Ovary (tissue), 9 donors: Measurements from ENCODE around the gene FAM184A. TPM values are rescaled to one million over a fixed set of nuclear protein-coding genes. Genes with fewer than 3 reads are reported as not detected.

Experiments used
- DNase-seq, 5 donors: peaks; one replicate each; pipeline ENCODE4 v3.0.0-alpha.2; 2019 to 2020
- H3K27ac ChIP-seq, 2 donors: fragments of 200-600 bp; one replicate each; pipeline versions ENCODE4 v1.5.1 to v1.8.0; 2019 to 2022
- H3K27me3 ChIP-seq: fragments of 200-600 bp; one replicate; pipeline ENCODE4 v1.8.0; 2022
- H3K36me3 ChIP-seq: fragments of 200-600 bp; sonication (generic); one replicate; pipeline ENCODE4 v1.5.1; 2019
- H3K4me1 ChIP-seq: one replicate; pipeline ENCODE4 v1.8.1; 2013; ENCODE audit warnings: mild to moderate bottlenecking, moderate library complexity; ENCODE audit not compliant: insufficient read depth
- H3K4me3 ChIP-seq: fragments of 200-600 bp; sonication (generic); one replicate; pipeline ENCODE4 v1.5.1; 2017
- H3K9me3 ChIP-seq, 2 donors: fragments of 200-600 bp in 1 of 2; sonication (generic) in 1 of 2; one replicate each; pipeline versions ENCODE4 v1.5.1 to v1.8.1; 2013 to 2019; ENCODE audit warnings: mild to moderate bottlenecking in 1 of 2, moderate library complexity in 1 of 2
- CTCF ChIP-seq, 3 donors: fragments of 450-650 bp in 2 of 3; fragments of 200-600 bp in 1 of 3; IDR thresholded peaks; one replicate each; pipeline versions ENCODE4 v1.5.1 to v1.8.0; 2016 to 2022; ENCODE audit warnings: antibody characterized with exemption in 3 of 3, mild to moderate bottlenecking in 1 of 3
- EP300 ChIP-seq: sonication (generic); formaldehyde crosslinking; IDR thresholded peaks from one replicate; pipeline ENCODE4 v1.6.1; 2017; ENCODE audit warnings: antibody characterized with exemption
- POLR2A ChIP-seq: fragments of 450-650 bp; IDR thresholded peaks from one replicate; pipeline ENCODE4 v1.6.1; 2017; ENCODE audit warnings: antibody characterized with exemption, mild to moderate bottlenecking, moderate library complexity
- WGBS, 3 donors: extraction: QIAGEN DNeasy Blood & Tissue Kit in 1 of 3; methylation state at CpG; one replicate each; pipeline versions ENCODE4 v1.1.5 to v1.1.7; 2013 to 2017; 5-methylcytosine and 5-hydroxymethylcytosine counted together
- intact Hi-C, 4 donors: fragments of 100-400 bp; cut with DNase I; formaldehyde crosslinking; loops; one replicate each; pipeline versions ENCODE4 v1.11.0 to v1.15.1; 2022 to 2023
- polyA plus RNA-seq, 2 donors: library from polyadenylated mRNA; stranded (reverse); fragments of 200-250 nt in 1 of 2; fragments of 350-450 nt in 1 of 2; fragmentation: Illumina TruSeq in 1 of 2; extraction: RNeasy Lipid Tissue Mini Kit (QIAGEN cat#74804) in 1 of 2; gene quantifications; one replicate each; pipeline ENCODE4 v1.2.3, GENCODE V29; 2013 to 2014
- total RNA-seq, 7 donors: library from RNA; depleted of rRNA in 2 of 7; stranded (reverse); fragments of >200 nt in 2 of 7; fragmentation: NEBNext Ultra II Directional in 3 of 7; extraction: Animal tissue kit (Norgen Biotek cat#: 25700) in 3 of 7; gene quantifications; one replicate each; pipeline versions ENCODE4 v1.1.0 to v1.2.4, GENCODE V29; 2016 to 2023
- donor health status: DM: no; HTN: no; CAD: no; lungs with moderate emphysema.
- donor health status: DM: no; HTN: no; CAD: no.
- donor health status: Bipolar disorder and iron deficiency.
- donor health status: DM: yes; HTN: yes; CAD: no.
- donor health status: DM: no; HTN: no; CAD: no.
- donor health status: DM: yes; HTN: yes; CAD: no.

Gene FAM184A
- total and polyA plus RNA-seq, 9 donors = 2.8 to 10.8 (median 6.5) TPM

GRCh38 chr6:119125576-119125975 is 47.1 kb upstream of the FAM184A start:
- DNase-seq = no peak
- H3K4me1 ChIP-seq = no peaks in the 10 kb centered on the region
- TF ChIP-seq POLR2A (no peak), CTCF (IDR thresholded peaks at IDR 0.05) (no peak), EP300 (no peak)
- H3K27me3 ChIP-seq = no peaks in the 10 kb centered on the region
- no peak overlapping the region for H3K27ac ChIP-seq
- no peak overlapping the region for H3K4me3 ChIP-seq
- H3K9me3 ChIP-seq = no peaks in the 10 kb centered on the region
- intact Hi-C loops = no loop called here
- WGBS, 3 donors = 82 to 87% (median 85%) methylated on average over 2 of the region's 2 CpGs
- no peaks in the 10 kb centered on the region for H3K36me3 ChIP-seq

- intact Hi-C loops = no loop called here
- H3K27ac ChIP-seq = no peak overlapping the region
- no peaks in the 10 kb centered on the region for H3K9me3 ChIP-seq
- H3K27me3 ChIP-seq = no peaks in the 10 kb centered on the region
- H3K36me3 ChIP-seq = no peaks in the 10 kb centered on the region
- H3K4me3 ChIP-seq = no peak overlapping the region
- H3K4me1 ChIP-seq = no peaks in the 10 kb centered on the region
- DNase-seq = no peak
- 32 to 39% (median 33%) methylated on average over 1 of the region's 1 CpG for WGBS, 3 donors
- no peak for TF ChIP-seq POLR2A
- no peak for TF ChIP-seq CTCF (IDR thresholded peaks at IDR 0.05)
- TF ChIP-seq EP300 = no peak
These were observed 45.8 kb upstream of the FAM184A start for GRCh38 chr6:119124079-119124824.

GRCh38 chr6:119122336-119122735 is 43.9 kb upstream of the FAM184A start:
- H3K4me1 ChIP-seq = no peaks in the 10 kb centered on the region
- 83 to 88% (median 84%) methylated on average over 4 of the region's 4 CpGs for WGBS, 3 donors

DNA sequence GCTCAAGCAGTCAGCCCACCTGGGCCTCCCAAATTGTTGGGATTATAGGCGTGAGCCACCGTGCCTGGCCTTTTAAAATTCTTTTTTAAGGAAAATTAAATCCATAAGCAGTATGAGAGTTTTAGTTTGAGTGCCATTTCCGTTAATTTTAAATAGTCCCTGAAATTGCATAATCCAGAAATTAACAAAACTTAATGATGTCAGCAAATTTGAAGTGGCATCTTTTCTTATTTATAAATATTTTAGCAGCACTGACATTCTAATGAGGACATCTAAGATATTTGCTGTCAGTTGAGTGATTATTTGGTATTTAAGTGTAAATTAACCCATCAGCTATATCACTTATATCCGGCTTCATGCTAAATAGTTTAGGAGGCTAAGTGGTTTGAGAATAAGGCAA is 42.9 kb upstream of the FAM184A start:
- TF ChIP-seq CTCF (IDR thresholded peaks at IDR 0.05) = no peak
- no peak for TF ChIP-seq EP300
- no peak for TF ChIP-seq POLR2A
- Histone ChIP-seq H3K27ac (no peak overlapping the region), H3K4me3 (no peak overlapping the region), H3K27me3 (no peaks in the 10 kb centered on the region), H3K4me1 (no peaks in the 10 kb centered on the region), H3K9me3 (no peaks in the 10 kb centered on the region), H3K36me3 (no peaks in the 10 kb centered on the region)
- 95% methylated on average over 4 of the region's 4 CpGs for WGBS, 3 donors
- intact Hi-C loops = no loop called here
- DNase-seq = no peak

More at GRCh38 chr6:119122336-119122735, 43.9 kb upstream of the FAM184A start:
- no peaks in the 10 kb centered on the region for H3K9me3 ChIP-seq
- intact Hi-C loops = no loop called here
- no peak overlapping the region for H3K27ac ChIP-seq
- no peaks in the 10 kb centered on the region for H3K27me3 ChIP-seq
- TF ChIP-seq POLR2A (no peak), EP300 (no peak), CTCF (IDR thresholded peaks at IDR 0.05) (no peak)
- DNase-seq = no peak
- no peak overlapping the region for H3K4me3 ChIP-seq
- no peaks in the 10 kb centered on the region for H3K36me3 ChIP-seq
